Stimulated activated CD4-positive, alpha-beta T cell treated with anti-CD3 and anti-CD28 coated beads, Interleukin-1b, Interleukin-23, amount 100 ng/mL, for 4 hours (primary cell): ENCODE results near the gene SERPING1.

ENCODE experiments used
- DNase-seq, 2 donors: peaks; one replicate each; pipeline ENCODE4 v3.0.0-alpha.2; 2020; ENCODE audit warnings: low read depth in 2 of 2

Gene SERPING1

DNA sequence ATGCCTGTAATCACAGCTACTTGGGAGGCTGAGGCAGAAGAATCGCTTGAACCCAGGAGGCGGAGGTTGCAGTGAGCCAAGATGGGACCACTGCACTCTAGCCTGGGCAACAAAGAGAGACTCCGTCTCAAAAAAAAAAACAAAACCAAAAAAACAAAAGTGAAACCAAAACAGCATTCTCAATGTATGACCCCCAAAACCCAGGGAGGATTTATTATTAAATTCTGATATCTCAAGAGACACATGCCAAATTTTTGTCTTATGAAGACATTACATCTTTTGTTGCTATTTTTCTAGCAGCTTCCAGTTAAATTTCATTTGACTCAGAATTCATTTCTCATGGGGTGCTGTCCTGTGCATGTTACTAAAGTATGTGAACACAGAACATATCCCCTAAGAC is 55.2 kb downstream of the SERPING1 start:
- no peak for DNase-seq

DNA sequence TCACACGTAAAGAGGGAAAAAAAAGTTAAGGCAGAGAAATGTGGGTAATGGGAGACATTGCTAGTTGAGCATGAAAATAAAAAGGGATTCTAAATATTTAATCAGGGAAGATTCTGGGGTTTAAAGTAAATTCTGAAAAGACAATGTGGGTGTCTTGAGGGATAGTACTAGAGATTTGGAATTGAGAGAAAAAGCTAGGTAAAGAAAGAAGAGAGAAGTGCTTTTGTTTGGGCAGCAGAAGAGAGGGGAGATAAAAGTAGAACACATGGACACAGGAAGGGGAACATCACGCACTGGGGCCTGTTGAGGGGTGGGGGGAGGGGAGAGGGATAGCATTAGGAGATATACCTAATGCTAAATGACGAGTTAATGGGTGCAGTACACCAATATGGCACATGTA is 55.7 kb downstream of the SERPING1 start:
- DNase-seq, result no peak

DNA sequence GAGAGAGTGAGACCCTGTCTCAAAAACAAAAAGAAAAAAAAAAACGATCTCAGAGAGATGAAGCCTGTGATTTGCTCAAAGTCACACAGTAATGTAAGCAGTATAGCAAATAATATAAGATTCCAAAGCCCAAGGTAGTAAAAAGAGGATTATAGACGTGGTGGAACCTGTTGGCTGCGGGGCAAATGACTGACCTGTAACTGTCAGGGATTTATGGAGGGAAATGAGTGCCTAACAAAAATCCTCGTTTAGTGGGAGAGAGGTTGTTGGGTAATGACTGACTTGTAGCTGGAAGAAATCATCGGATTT is 59.4 kb downstream of the SERPING1 start:
- DNase-seq, result no peak

DNA sequence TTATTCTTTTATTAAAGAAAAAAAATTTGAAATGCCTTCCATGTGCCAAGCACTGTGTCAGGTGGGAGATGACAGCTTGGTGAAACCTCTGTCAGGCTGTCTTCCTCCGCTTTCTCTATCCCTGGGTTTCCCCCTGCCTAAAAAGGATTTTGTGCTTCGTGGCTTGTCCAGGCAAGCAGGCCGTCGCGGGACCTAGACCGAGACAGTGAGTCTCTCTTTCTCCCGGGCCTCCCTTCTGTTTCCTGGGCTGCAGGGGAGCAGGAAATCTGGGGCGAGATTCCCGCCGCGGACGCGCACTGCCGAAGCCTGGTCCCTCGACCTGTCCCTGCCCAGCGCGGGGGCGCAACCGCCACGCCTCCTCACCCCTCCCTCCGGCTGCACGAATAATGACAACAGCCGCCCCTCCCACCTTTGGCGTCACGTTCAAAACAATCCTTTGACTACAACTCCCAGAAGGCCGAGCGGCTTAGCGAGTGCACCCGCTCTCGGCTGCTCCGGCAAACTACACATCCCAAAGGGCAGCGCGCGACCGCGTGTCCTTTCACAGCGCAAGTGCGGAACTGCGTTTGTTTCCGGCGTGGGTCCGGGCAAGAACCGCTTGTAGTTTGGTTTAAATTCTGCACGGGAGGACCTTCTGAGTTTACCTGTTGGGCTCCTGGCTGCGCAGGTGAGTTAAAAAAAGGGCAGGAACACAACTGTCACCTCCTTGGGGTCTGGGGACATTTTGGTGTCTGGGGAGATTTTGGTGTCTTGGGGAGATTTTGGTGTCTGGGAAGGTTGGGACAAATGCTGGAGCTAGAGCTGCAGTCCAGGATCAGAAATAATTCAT is 59.9 kb downstream of the SERPING1 start, which contains the start of gene CLP1:
Gene CLP1 (plus strand): TSS at position 569 of the 829 bp plus-strand sequence. CDS start 1,715 bp downstream, outside the sequence.
- DNase-seq, result peak; percentile 96 to 97

DNA sequence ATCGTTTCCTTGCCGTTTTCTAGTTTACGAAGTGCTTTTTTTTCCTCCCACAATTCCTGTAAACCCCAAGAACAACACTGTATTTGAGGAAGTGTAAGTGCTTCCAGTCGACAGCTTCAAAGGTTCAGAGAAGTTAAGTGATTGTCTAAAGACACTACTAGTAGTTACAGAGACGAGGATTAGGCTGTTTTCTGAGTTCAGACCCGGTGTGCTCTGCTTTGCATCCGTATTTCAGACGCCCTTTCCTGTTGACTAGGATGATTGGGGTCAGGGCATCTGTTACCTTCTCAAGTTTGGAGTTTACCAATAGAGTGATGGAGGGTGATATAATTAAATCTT is 60.5 kb downstream of the SERPING1 start:
- DNase-seq, result no peak

DNA sequence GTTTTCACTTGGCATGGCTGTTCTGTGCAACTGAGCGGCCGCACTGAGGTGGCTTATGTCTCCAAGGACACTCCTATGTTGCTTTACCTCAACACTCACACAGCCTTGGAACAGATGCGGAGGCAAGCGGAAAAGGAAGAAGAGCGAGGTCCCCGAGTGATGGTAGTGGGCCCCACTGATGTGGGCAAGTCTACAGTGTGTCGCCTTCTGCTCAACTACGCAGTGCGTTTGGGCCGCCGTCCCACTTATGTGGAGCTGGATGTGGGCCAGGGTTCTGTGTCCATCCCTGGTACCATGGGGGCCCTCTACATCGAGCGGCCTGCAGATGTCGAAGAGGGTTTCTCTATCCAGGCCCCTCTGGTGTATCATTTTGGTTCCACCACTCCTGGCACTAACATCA is 62.2 kb downstream of the SERPING1 start:
- DNase-seq, result no peak

DNA sequence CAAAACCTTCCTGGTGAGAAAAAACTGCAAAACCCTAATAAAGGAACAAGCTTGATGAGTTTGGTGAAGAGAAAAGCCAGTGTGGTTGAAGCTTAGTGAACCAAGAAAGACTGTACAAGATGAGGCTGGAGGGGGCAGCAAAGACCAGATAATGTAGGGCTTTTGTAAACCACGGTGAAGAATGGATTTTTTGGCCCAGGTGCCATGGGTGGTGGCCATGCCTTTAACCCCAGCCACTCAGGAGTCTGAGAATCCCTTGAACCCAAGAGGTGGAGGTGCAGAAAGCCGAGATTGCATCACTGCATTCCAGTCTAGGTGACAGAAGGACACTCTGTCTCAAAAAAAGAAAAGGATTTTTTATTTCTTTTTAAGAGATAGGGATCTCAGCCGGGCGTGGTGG is 65.4 kb downstream of the SERPING1 start:
- DNase-seq, result no peak

DNA sequence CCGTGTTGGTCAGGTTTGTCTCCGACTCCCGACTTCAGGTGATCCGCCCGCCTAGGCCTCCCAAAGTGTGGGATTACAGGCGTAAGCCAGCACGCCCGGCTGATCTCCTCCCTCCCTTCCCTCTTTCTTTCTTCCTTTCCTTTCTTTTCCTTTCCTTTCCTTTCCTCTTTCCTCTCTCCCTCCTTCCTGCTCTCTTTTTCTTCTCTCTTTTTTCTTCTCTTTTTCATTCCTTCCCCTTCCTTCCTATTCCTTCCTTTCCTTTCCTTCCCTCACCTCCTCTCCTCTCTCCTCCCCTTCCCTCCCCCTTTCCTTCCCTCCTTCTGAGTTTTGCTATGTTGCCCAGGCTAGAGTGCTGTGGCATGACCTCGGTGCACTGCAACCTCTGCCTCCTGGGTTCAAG is 66.5 kb downstream of the SERPING1 start:
- no peak for DNase-seq
